Measurements from ENCODE around the gene CCDC8. TPM values are rescaled to one million over a fixed set of nuclear protein-coding genes. Genes with fewer than 3 reads are reported as not detected.

CCDC8 gene
- total and polyA plus RNA-seq, 2 of the 4 experiments (the other 2 are of a cell fraction), result 9.3 to 10.2 TPM

DNA sequence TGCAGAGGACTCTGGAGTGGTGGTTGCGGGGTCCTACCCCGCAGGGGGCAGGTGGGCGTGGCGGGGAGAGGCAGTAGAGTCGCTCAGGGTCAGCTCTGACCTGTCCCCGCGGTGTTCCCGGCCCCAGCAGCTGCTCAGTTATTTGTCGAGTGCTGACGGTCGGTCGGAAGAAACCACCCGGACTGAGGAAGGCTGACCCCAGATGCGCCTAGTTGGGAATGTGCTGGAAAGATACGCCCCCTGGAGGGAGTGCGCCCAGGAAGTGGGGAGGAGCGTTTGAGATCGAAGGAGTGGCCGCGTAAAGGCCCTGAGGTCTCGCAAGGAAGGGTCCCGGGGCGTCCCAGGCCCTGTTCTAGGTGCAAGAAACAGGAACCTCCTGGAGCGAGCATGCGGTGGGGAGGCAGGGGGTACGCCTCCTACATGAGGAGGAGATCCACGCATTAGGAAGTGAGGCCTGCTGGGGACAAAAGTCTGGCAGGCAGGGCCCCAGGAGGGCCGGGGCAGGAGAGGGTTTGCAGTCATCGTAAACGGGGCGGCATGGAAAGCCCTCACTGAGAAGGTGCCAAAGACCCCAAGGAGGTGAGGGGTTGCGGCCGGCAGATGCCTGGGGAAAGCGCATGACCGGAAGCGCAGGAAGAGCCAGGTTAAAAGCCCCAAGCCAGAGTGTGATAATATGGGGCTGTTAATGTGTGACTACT lies 9.2 kb downstream of the CCDC8 start:
- no peaks in the 10 kb centered on the region; the same call in 1 of the 2 replicates for H4K20me1 ChIP-seq (ENCODE audit: insufficient read depth, low read length)
- H2BK20ac ChIP-seq (ENCODE audit: low read depth, low read length), result no peak overlapping the region
- no peak overlapping the region for H3K18ac ChIP-seq (ENCODE audit: low read depth, low read length)
- ATAC-seq (ENCODE audit: low read depth) (peak; percentile 50; the same call in 1 of the 2 replicates), DNase-seq (peak; percentile 31)
- dilution Hi-C loops (cut with HindIII; ENCODE audit: low sequenced_read_pairs, unreplicated experiment), result no loop called here
- 0 out of 2 replicates have a peak, but pooled peaks cover 2% of the 10 kb centered on the region for H3K36me3 ChIP-seq (ENCODE audit: control insufficient read depth, insufficient read depth, low read length)
- no peak overlapping the region for H2BK15ac ChIP-seq (ENCODE audit: low read depth, low read length)
- no peak overlapping the region for H4K91ac ChIP-seq (ENCODE audit: insufficient read depth, low read depth, low read length)
- peaks cover 12% of the 10 kb centered on the region for H3K4me1 ChIP-seq (ENCODE audit: control insufficient read depth, insufficient read depth, low read length)
- no peaks in the 10 kb centered on the region for H3K9me3 ChIP-seq (ENCODE audit: control insufficient read depth, insufficient read depth, low read length)
- H2AK9ac ChIP-seq (replicated peaks; ENCODE audit: low read depth, low read length, poor library complexity), result peak overlapping the region; percentile 63
- 0 out of 2 replicates have a peak overlapping the region, but pooled peaks have one; percentile 61 for H3K14ac ChIP-seq (replicated peaks; ENCODE audit: low read depth, low read length)
- H4K5ac ChIP-seq (ENCODE audit: low read depth, low read length), result peak overlapping the region; percentile 24; the same call in 1 of the 2 replicates
- no peak overlapping the region for H3K4me3 ChIP-seq (ENCODE audit: insufficient read depth, low read depth, low read length)
- H3K27ac ChIP-seq (ENCODE audit: insufficient read depth, low read length), result no peak overlapping the region
- H3K4me2 ChIP-seq (ENCODE audit: low read depth, low read length), result peak overlapping the region; percentile 20; the same call in 1 of the 2 replicates
- H3K27me3 ChIP-seq (ENCODE audit: control insufficient read depth, insufficient read depth, low read length), result peaks cover 4% of the 10 kb centered on the region; the same call in 1 of the 2 replicates
- no TSS peak for BruUV-seq (replicated peaks)
- WGBS, 2 experiments (ENCODE audit: extremely low coverage in 2 of 2, insufficient read length in 1 of 2), result 18% methylated on average over 11 of the region's 36 CpGs; no CpG with 5 or more reads in 1 of the 2 experiments
- no peak overlapping the region for H3K56ac ChIP-seq (ENCODE audit: extremely low read depth, insufficient read depth, low read length)
- peak overlapping the region; percentile 87 for H2AFZ ChIP-seq (replicated peaks; ENCODE audit: low read length, poor library complexity)
- no peak overlapping the region for H2BK5ac ChIP-seq (ENCODE audit: low read depth, low read length, poor library complexity, severe bottlenecking)
- 0 out of 2 replicates have a peak overlapping the region, but pooled peaks have one; percentile 26 for H3K9ac ChIP-seq (ENCODE audit: low read depth, low read length)
- in situ Hi-C loops (cut with MboI; ENCODE audit: low sequenced_read_pairs), result loop anchor here (5.0 kb wide), 1 partner anchor 83 kb away; no protein-coding TSS in a partner anchor
- no peak overlapping the region for H2AK5ac ChIP-seq (ENCODE audit: low read depth, low read length)
- no peak overlapping the region for H3K23ac ChIP-seq (ENCODE audit: low read depth, low read length)
- TF ChIP-seq, protein P1, sequence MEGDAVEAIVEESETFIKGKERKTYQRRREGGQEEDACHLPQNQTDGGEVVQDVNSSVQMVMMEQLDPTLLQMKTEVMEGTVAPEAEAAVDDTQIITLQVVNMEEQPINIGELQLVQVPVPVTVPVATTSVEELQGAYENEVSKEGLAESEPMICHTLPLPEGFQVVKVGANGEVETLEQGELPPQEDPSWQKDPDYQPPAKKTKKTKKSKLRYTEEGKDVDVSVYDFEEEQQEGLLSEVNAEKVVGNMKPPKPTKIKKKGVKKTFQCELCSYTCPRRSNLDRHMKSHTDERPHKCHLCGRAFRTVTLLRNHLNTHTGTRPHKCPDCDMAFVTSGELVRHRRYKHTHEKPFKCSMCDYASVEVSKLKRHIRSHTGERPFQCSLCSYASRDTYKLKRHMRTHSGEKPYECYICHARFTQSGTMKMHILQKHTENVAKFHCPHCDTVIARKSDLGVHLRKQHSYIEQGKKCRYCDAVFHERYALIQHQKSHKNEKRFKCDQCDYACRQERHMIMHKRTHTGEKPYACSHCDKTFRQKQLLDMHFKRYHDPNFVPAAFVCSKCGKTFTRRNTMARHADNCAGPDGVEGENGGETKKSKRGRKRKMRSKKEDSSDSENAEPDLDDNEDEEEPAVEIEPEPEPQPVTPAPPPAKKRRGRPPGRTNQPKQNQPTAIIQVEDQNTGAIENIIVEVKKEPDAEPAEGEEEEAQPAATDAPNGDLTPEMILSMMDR (conservative IDR thresholded peaks at IDR 0.05; ENCODE audit: low read depth, low read length), result peak; percentile 27; the same call in 1 of the 2 replicates
- TF ChIP-seq MAZ (IDR thresholded peaks at IDR 0.05; ENCODE audit: borderline replicate concordance, low read depth, low read length), result no peak
- H3K79me1 ChIP-seq (ENCODE audit: low read depth in 1 of 2, low read length in 2 of 2), result 0 out of 4 replicates have a peak, but pooled peaks cover 0 to 4% of the 10 kb centered on the region in 2 experiments
- ChIA-PET CTCF (no interaction called here), POLR2A (ENCODE audit: unreplicated experiment) (no interaction called here)
- H3K4ac ChIP-seq (ENCODE audit: low read depth, low read length), result peak overlapping the region; percentile 69
- intact Hi-C loops (cut with micrococcal nuclease), result no loop called here
- H2BK120ac ChIP-seq (ENCODE audit: low read depth, low read length), result peak overlapping the region; percentile 10; the same call in 1 of the 2 replicates
- H3K9me1 ChIP-seq (ENCODE audit: insufficient read depth, low read length), result peaks cover 3% of the 10 kb centered on the region; the same call in 1 of the 2 replicates
- peak overlapping the region; percentile 75 to 84; a peak in 3 of 4 replicates for H4K8ac ChIP-seq (ENCODE audit: low read depth in 2 of 2, low read length in 2 of 2)

Measured in IMR-90 (cell line).